GM23248 (cell line): ENCODE data around the gene LDLRAD3. TPM values are rescaled to one million over a fixed set of nuclear protein-coding genes. Genes with fewer than 3 reads are reported as not detected.

Source experiments
- DNase-seq: peaks from one replicate; pipeline ENCODE4 v3.0.0-alpha.2; 2015
- H2AFZ ChIP-seq: fragments of 200-600 bp; sonication (generic); 2 replicates; pipeline ENCODE4 v1.6.1; 2016; ENCODE audit warnings: antibody characterized with exemption
- H3F3A ChIP-seq: fragments of 200-600 bp; sonication (generic); 2 replicates; pipeline ENCODE4 v1.6.1; 2016; ENCODE audit warnings: mild to moderate bottlenecking, antibody characterized with exemption, mixed run types; ENCODE audit not compliant: insufficient read depth
- H3K27ac ChIP-seq: fragments of 200-600 bp; sonication (generic); 2 replicates; pipeline ENCODE4 v1.5.1; 2016; ENCODE audit warnings: mild to moderate bottlenecking
- H3K27me3 ChIP-seq: fragments of 200-600 bp; sonication (generic); replicated peaks from 2 replicates; pipeline ENCODE4 v1.6.1; 2016; ENCODE audit warnings: mild to moderate bottlenecking; ENCODE audit not compliant: insufficient read depth
- H3K36me3 ChIP-seq: fragments of 200-600 bp; sonication (generic); 2 replicates; pipeline ENCODE4 v1.6.1; 2016; ENCODE audit warnings: low read depth, mild to moderate bottlenecking
- H3K4me1 ChIP-seq: fragments of 200-600 bp; sonication (generic); 2 replicates; pipeline ENCODE4 v1.6.1; 2016; ENCODE audit warnings: mild to moderate bottlenecking; ENCODE audit not compliant: insufficient read depth
- H3K4me2 ChIP-seq: fragments of 200-600 bp; sonication (generic); one replicate; pipeline ENCODE4 v1.6.1; 2016; ENCODE audit warnings: mild to moderate bottlenecking; ENCODE audit not compliant: unreplicated experiment
- H3K4me3 ChIP-seq: fragments of 200-600 bp; sonication (generic); 2 replicates; pipeline ENCODE4 v1.5.1; 2016; ENCODE audit warnings: mild to moderate bottlenecking
- H3K79me2 ChIP-seq: fragments of 200-600 bp; sonication (generic); 2 replicates; pipeline ENCODE4 v1.6.1; 2016; ENCODE audit warnings: mild to moderate bottlenecking; ENCODE audit not compliant: insufficient read depth
- H3K9ac ChIP-seq: fragments of 200-600 bp; sonication (generic); 2 replicates; pipeline ENCODE4 v1.6.1; 2016; ENCODE audit warnings: mild to moderate bottlenecking
- H3K9me2 ChIP-seq: fragments of 200-600 bp; sonication (generic); 2 replicates; pipeline ENCODE4 v1.6.1; 2016; ENCODE audit warnings: mixed run types, mild to moderate bottlenecking, moderate library complexity; ENCODE audit not compliant: insufficient read depth
- H3K9me3 ChIP-seq: fragments of 200-600 bp; sonication (generic); one replicate; pipeline ENCODE4 v1.6.1; 2017; ENCODE audit warnings: low read depth
- H4K20me1 ChIP-seq: fragments of 200-600 bp; sonication (generic); 2 replicates; pipeline ENCODE4 v1.6.0; 2016; ENCODE audit not compliant: insufficient read depth
- EZH2 ChIP-seq: fragments of 200-600 bp; sonication (generic); IDR thresholded peaks from 2 replicates; pipeline ENCODE4 v1.6.1; 2018; ENCODE audit warnings: antibody characterized with exemption, mild to moderate bottlenecking; ENCODE audit not compliant: insufficient read depth, poor library complexity, severe bottlenecking
- EZH2phosphoT487 ChIP-seq: fragments of 200-600 bp; sonication (generic); IDR thresholded peaks from 2 replicates; pipeline ENCODE4 v1.6.1; 2018; ENCODE audit warnings: antibody characterized with exemption, moderate library complexity, mild to moderate bottlenecking, low read depth; ENCODE audit not compliant: insufficient read depth
- WGBS, 2 experiments: methylation state at CpG; one replicate each; pipeline ENCODE4 v1.1.6; 2015 to 2017; ENCODE audit warnings: low lambda C conversion rate in 2 of 2, low coverage in 1 of 2; ENCODE audit errors: missing lambda C conversion rate in 2 of 2; 5-methylcytosine and 5-hydroxymethylcytosine counted together
- in situ Hi-C: fragments of 300-500 bp; cut with MboI; formaldehyde crosslinking; loops from 2 replicates; pipeline ENCODE4 v1.15.0; 2020
- polyA plus RNA-seq: library from polyadenylated mRNA; unstranded; fragments of >200 nt; fragmentation: Nextera tagmentation; extraction: Ambion mirVana; gene quantifications from 2 replicates; pipeline ENCODE4 v1.2.1, GENCODE V29; 2016
- total RNA-seq: library from RNA; depleted of rRNA; stranded (reverse); fragments of >200 nt; shearing (Covaris generic); gene quantifications from 2 replicates; pipeline ENCODE4 v1.2.3, GENCODE V29; 2014

The LDLRAD3 gene
- total and polyA plus RNA-seq, 2 experiments from 2014 or later = 6.2 to 6.6 TPM

- no peaks in the 10 kb centered on the region for H4K20me1 ChIP-seq
- DNase-seq = peak; percentile 28
- H3K9me2 ChIP-seq = no peaks in the 10 kb centered on the region
- H3K36me3 ChIP-seq = no peaks in the 10 kb centered on the region
- TF ChIP-seq EZH2phosphoT487 (no peak), EZH2 (no peak)
- H3K9ac ChIP-seq = no peak overlapping the region
- H3K79me2 ChIP-seq = no peaks in the 10 kb centered on the region
- no peak overlapping the region for H3K4me2 ChIP-seq
- H3F3A ChIP-seq = no peaks in the 10 kb centered on the region
- no peak overlapping the region for H3K4me3 ChIP-seq
- in situ Hi-C loops = no loop called here
- H3K27ac ChIP-seq = no peak overlapping the region
- H3K9me3 ChIP-seq = no peaks in the 10 kb centered on the region
- 15 to 21% methylated on average over 5 of the region's 5 CpGs for WGBS, 2 experiments
- H3K4me1 ChIP-seq = no peaks in the 10 kb centered on the region
- H2AFZ ChIP-seq = no peak overlapping the region
- peaks cover 11% of the 10 kb centered on the region; the same call in 1 of the 2 replicates for H3K27me3 ChIP-seq
Measured at GRCh38 chr11:35932681-35933319, 11.1 kb upstream of the LDLRAD3 start.

- H3K4me1 ChIP-seq = no peaks in the 10 kb centered on the region
- no peak overlapping the region for H2AFZ ChIP-seq
- peaks cover 11% of the 10 kb centered on the region; the same call in 1 of the 2 replicates for H3K27me3 ChIP-seq
- in situ Hi-C loops = no loop called here
- WGBS, 2 experiments = 52 to 56% methylated on average over 3 of the region's 3 CpGs
- no peak for DNase-seq
- H3K9me3 ChIP-seq = no peaks in the 10 kb centered on the region
- H3K9me2 ChIP-seq = no peaks in the 10 kb centered on the region
- TF ChIP-seq EZH2 = no peak
- no peak for TF ChIP-seq EZH2phosphoT487
- no peak overlapping the region for H3K4me2 ChIP-seq
- H3K9ac ChIP-seq = no peak overlapping the region
- no peaks in the 10 kb centered on the region for H4K20me1 ChIP-seq
- H3K36me3 ChIP-seq = no peaks in the 10 kb centered on the region
- H3K79me2 ChIP-seq = no peaks in the 10 kb centered on the region
- H3F3A ChIP-seq = no peaks in the 10 kb centered on the region
- H3K4me3 ChIP-seq = no peak overlapping the region
- no peak overlapping the region for H3K27ac ChIP-seq
Measured at GRCh38 chr11:35933320-35933871, 10.5 kb upstream of the LDLRAD3 start.

- Histone ChIP-seq H3K27me3 (peaks cover 11% of the 10 kb centered on the region; the same call in 1 of the 2 replicates), H3F3A (no peaks in the 10 kb centered on the region), H4K20me1 (no peaks in the 10 kb centered on the region), H3K4me2 (no peak overlapping the region), H3K4me3 (no peak overlapping the region), H3K27ac (no peak overlapping the region), H3K79me2 (no peaks in the 10 kb centered on the region), H2AFZ (no peak overlapping the region), H3K9me2 (no peaks in the 10 kb centered on the region), H3K4me1 (no peaks in the 10 kb centered on the region), H3K36me3 (no peaks in the 10 kb centered on the region), H3K9me3 (no peaks in the 10 kb centered on the region), H3K9ac (no peak overlapping the region)
- in situ Hi-C loops = no loop called here
- DNase-seq = no peak
- TF ChIP-seq EZH2 (no peak), EZH2phosphoT487 (no peak)
- 59 to 61% methylated on average over 7 of the region's 7 CpGs for WGBS, 2 experiments
Measured at GRCh38 chr11:35934271-35934670, 9.6 kb upstream of the LDLRAD3 start.

GRCh38 chr11:35934981-35935380 lies 8.9 kb upstream of the LDLRAD3 start:
- H4K20me1 ChIP-seq = no peaks in the 10 kb centered on the region
- H3K9ac ChIP-seq = no peak overlapping the region
- H3F3A ChIP-seq = no peaks in the 10 kb centered on the region
- in situ Hi-C loops = no loop called here
- DNase-seq = no peak
- 26 to 42% methylated on average over 4 of the region's 4 CpGs for WGBS, 2 experiments
- no peaks in the 10 kb centered on the region for H3K4me1 ChIP-seq
- no peak overlapping the region for H3K27ac ChIP-seq
- H3K36me3 ChIP-seq = no peaks in the 10 kb centered on the region
- H3K9me2 ChIP-seq = no peaks in the 10 kb centered on the region
- no peaks in the 10 kb centered on the region for H3K79me2 ChIP-seq
- no peak for TF ChIP-seq EZH2
- peaks cover 16% of the 10 kb centered on the region; the same call in 1 of the 2 replicates for H3K27me3 ChIP-seq
- no peaks in the 10 kb centered on the region for H3K9me3 ChIP-seq
- no peak overlapping the region for H3K4me3 ChIP-seq
- H3K4me2 ChIP-seq = no peak overlapping the region
- H2AFZ ChIP-seq = no peak overlapping the region
